ENCODE measurements around the gene RAPH1.

RAPH1 gene, protein sequence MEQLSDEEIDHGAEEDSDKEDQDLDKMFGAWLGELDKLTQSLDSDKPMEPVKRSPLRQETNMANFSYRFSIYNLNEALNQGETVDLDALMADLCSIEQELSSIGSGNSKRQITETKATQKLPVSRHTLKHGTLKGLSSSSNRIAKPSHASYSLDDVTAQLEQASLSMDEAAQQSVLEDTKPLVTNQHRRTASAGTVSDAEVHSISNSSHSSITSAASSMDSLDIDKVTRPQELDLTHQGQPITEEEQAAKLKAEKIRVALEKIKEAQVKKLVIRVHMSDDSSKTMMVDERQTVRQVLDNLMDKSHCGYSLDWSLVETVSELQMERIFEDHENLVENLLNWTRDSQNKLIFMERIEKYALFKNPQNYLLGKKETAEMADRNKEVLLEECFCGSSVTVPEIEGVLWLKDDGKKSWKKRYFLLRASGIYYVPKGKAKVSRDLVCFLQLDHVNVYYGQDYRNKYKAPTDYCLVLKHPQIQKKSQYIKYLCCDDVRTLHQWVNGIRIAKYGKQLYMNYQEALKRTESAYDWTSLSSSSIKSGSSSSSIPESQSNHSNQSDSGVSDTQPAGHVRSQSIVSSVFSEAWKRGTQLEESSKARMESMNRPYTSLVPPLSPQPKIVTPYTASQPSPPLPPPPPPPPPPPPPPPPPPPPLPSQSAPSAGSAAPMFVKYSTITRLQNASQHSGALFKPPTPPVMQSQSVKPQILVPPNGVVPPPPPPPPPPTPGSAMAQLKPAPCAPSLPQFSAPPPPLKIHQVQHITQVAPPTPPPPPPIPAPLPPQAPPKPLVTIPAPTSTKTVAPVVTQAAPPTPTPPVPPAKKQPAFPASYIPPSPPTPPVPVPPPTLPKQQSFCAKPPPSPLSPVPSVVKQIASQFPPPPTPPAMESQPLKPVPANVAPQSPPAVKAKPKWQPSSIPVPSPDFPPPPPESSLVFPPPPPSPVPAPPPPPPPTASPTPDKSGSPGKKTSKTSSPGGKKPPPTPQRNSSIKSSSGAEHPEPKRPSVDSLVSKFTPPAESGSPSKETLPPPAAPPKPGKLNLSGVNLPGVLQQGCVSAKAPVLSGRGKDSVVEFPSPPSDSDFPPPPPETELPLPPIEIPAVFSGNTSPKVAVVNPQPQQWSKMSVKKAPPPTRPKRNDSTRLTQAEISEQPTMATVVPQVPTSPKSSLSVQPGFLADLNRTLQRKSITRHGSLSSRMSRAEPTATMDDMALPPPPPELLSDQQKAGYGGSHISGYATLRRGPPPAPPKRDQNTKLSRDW

DNA sequence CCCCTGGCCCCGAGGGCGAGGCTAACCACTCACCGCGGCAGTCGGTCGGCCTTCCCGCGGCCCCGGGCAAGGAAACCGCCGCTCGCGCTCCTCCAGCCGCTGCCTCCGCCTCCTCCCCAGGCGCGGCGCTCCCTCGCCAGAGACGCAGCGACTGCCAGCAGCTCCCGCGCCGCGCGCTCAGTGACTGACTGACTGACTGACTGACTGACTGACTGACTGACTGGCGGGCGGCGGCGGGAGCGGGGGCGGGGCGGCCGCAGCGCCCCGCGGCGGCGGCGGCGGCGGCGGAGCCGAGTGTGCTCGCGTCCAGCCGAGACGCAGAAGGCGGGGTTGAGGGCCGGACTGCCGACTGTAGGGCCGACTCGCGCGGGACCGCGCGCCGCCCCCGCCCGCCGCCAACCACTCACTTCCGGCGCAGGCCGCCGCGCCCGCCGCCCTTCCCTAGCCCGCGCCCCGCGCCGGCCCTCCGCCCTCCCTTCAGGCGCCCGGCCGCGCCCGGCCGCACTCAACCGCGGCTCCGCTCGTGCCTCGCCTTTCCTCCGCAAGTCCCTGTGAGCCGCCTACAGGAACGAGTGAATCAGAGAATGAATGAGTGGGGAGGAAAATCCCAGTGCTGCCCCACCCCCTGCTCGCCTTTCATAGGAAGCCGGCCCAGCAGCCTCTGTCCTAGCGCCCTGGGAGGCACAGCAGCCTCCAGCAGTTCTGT lies at the start of gene RAPH1:
TSS of gene RAPH1 (minus strand) at position 224 of the 706 bp plus-strand sequence. CDS start 39,948 bp downstream, outside the sequence.
- DNase-seq = peak; percentile 76

GRCh38 chr2:203584784-203585183 lies 49.7 kb upstream of the RAPH1 start:
- no peak for DNase-seq

GRCh38 chr2:203583701-203584100 lies 48.6 kb upstream of the RAPH1 start:
- DNase-seq = no peak

- DNase-seq = no peak
Observed at GRCh38 chr2:203583084-203583695, 48.1 kb upstream of the RAPH1 start.

GRCh38 chr2:203582468-203582867 lies 47.4 kb upstream of the RAPH1 start:
- no peak for DNase-seq

- DNase-seq = no peak
Observed at GRCh38 chr2:203580844-203581243, 45.7 kb upstream of the RAPH1 start.

DNA sequence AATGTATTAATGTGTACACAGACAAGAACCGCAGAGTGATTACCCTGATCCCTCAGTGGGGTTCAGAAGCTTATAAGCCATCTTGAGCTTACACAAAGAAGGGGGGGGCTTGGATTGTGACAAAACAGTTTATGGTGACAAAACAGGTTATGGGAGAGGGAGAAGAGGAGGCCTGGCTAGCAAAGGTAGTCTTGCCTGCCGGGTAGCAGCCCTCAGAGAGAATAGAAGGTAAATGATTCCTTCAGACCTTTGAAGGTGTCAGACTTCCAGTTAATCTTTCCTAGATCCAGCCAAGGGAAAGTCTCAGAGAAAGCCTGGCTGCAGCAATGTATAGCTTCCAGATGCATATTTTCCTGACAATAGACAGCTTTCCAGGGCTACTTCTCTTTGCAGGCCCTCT lies 44.6 kb upstream of the RAPH1 start:
- DNase-seq = no peak

GRCh38 chr2:203578759-203579643 lies 43.9 kb upstream of the RAPH1 start:
- DNase-seq = peak; percentile 6

GRCh38 chr2:203574824-203575223 lies 39.7 kb upstream of the RAPH1 start:
- no peak for DNase-seq

- no peak for DNase-seq
Observed at GRCh38 chr2:203572316-203572715, 37.2 kb upstream of the RAPH1 start.

GRCh38 chr2:203569677-203570316 lies 34.7 kb upstream of the RAPH1 start:
- DNase-seq = no peak

- no peak for DNase-seq
Observed at GRCh38 chr2:203567691-203568090, 32.6 kb upstream of the RAPH1 start.

DNA sequence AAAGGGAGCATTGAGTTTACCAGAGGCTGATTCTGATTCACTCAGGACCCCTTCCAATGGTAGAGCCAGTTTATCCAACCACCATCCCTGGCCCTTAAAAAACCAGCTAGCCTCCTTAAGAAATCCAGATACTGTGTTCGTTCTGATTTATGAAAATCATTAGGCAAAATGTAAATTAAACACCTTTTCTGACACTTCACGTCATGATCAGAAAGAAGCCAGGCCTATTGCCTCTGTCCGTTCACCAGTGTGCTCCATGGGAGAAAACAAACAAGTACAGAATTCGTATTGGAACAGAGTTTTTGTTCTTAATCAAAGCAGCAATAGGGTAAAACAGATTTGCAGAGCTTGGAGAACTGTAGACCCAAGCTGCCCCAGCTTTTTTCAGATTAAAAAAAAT lies 31.1 kb upstream of the RAPH1 start:
- DNase-seq = no peak

GRCh38 chr2:203565076-203565475 lies 30.0 kb upstream of the RAPH1 start:
- DNase-seq = no peak

- DNase-seq = no peak
Observed at GRCh38 chr2:203562268-203562667, 27.2 kb upstream of the RAPH1 start.

DNA sequence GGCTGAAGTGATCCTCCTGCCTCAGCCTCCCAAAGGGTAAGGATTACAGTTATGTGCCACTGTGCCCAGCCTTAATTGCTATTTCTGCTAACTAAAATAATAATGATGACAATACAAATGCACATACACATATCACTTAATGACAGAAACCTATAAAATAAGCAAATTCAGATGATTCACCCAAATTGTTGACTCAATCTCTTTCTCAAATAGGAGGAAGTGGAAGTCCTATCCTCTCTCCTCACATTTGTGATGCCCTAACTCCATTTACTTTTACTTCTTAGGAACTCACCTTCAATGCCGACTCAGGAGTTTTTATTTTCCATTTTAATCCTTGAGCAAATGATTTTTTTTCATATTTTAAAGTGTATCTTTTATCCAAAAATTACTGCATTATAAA lies 24.5 kb upstream of the RAPH1 start:
- no peak for DNase-seq

DNA sequence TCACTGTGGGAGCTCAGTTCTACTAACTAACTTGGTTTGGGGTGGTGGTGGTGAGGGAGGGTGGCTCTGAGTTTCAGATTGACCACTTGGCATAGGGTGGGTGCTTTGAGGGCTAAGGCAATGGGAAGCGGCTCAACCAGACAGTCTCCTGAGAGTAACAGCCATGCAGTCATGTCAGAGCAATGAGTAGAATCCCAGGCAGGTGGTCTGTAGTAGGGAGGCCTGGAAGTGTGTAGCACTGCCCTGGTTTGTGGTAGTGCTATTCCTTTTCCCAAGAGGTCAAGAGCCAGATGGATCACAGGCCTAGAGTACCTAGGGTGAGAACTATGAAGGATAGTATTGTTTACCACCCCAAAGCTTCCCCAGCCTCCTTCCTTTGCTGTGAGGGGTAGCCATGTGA lies 18.7 kb upstream of the RAPH1 start:
- no peak for DNase-seq

DNA sequence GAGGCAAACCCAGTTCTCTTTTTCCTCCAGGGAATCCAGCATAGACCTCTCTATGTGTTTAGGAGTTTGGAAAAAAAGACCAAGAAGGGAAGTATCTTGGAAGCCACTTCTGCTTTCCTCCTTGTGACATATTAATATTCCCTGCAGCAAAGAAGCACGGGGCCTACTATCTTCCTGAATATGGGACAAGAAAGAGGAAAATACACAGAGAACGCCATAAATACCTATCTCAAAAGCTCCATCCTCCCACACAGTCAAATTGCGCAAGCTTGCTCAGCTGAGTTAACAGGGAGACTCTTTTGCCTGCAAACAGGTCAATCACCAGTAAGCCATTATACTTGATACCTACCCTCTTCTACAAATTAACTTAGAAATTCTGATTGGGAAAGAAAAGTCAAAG lies 16.7 kb upstream of the RAPH1 start:
- DNase-seq = no peak

DNA sequence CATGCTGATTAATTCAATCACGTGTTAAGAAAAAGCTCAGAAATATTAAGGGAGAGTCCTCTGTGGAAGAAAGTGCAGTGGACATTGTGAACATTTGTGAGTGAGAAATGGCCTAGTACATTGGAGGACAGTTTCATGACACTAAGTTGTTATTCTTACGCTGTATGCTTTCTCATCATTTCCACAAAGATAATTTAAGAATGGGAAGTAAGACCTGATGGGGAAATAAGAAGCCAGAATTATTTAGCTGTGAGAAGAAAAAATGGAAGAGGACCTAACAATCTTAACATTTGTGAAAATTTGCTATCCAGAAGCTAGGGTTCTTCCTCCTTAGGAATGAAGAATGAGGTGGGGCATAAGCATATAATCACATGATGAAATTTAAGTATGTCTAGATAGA lies 15.2 kb upstream of the RAPH1 start:
- no peak for DNase-seq

GRCh38 chr2:203549406-203549805 lies 14.3 kb upstream of the RAPH1 start:
- no peak for DNase-seq

GRCh38 chr2:203548887-203549286 lies 13.8 kb upstream of the RAPH1 start:
- no peak for DNase-seq
